Right atrium auricular region (tissue), 2 donors: ENCODE data around the gene KPNA2. TPM values are rescaled to one million over a fixed set of nuclear protein-coding genes. Genes with fewer than 3 reads are reported as not detected.
A peak's percentile ranks its signal among the peaks of the same experiment; 100 is the strongest.
"Not testable (repeated sequence)": the region's sequence is repeated elsewhere in the genome, so short reads cannot be mapped to it uniquely, and the experiment has no call there.

ENCODE experiments used
- DNase-seq: peaks from one replicate; pipeline ENCODE4 v3.0.0-alpha.2; 2019; ENCODE audit warnings: low spot score
- H3K27ac ChIP-seq, 2 donors: fragments of 200-600 bp; sonication (generic); 1 replicate in 1 of 2; 2 replicates in 1 of 2; pipeline ENCODE4 v1.5.1; 2016 to 2019
- H3K27me3 ChIP-seq, 2 donors: fragments of 200-600 bp; sonication (generic); one replicate each; pipeline versions ENCODE4 v1.5.1 to v1.6.0; 2017 to 2019
- H3K36me3 ChIP-seq: fragments of 200-600 bp; sonication (generic); one replicate; pipeline ENCODE4 v1.5.1; 2016
- H3K4me1 ChIP-seq, 2 donors: fragments of 200-600 bp; sonication (generic); one replicate each; pipeline versions ENCODE4 v1.5.1 to v1.6.0; 2017 to 2019
- H3K4me3 ChIP-seq, 2 donors: fragments of 200-600 bp; sonication (generic); 1 replicate in 1 of 2; 2 replicates in 1 of 2; pipeline ENCODE4 v1.5.1; 2017 to 2019; ENCODE audit warnings: mild to moderate bottlenecking in 1 of 2, moderate library complexity in 1 of 2
- H3K9me3 ChIP-seq, 2 donors: fragments of 200-600 bp; sonication (generic); one replicate each; pipeline ENCODE4 v1.5.1; 2019
- CTCF ChIP-seq, 2 donors: fragments of 200-600 bp; sonication (generic); IDR thresholded peaks; one replicate each; pipeline ENCODE4 v1.5.1; 2019; ENCODE audit warnings: antibody characterized with exemption in 2 of 2
- total RNA-seq, 2 donors: library from RNA; depleted of rRNA; stranded (reverse); fragments of >200 nt; gene quantifications; one replicate each; pipeline ENCODE4 v1.1.0, GENCODE V29; 2016

Gene KPNA2
- total RNA-seq, 2 donors from 2014 or later = 17.9 to 19.2 TPM

- Histone ChIP-seq H3K27ac (no peak overlapping the region), H3K36me3 (peaks cover 46% of the 10 kb centered on the region), H3K4me1 (peaks cover 0 to 16% of the 10 kb centered on the region in 2 donors), H3K4me3 (no peak overlapping the region), H3K9me3 (no peaks in the 10 kb centered on the region), H3K27me3 (no peaks in the 10 kb centered on the region)
- DNase-seq = no peak
- no peak for TF ChIP-seq CTCF (IDR thresholded peaks at IDR 0.05)
Observed at GRCh38 chr17:68047153-68047846, 11.8 kb downstream of the KPNA2 start.

DNA sequence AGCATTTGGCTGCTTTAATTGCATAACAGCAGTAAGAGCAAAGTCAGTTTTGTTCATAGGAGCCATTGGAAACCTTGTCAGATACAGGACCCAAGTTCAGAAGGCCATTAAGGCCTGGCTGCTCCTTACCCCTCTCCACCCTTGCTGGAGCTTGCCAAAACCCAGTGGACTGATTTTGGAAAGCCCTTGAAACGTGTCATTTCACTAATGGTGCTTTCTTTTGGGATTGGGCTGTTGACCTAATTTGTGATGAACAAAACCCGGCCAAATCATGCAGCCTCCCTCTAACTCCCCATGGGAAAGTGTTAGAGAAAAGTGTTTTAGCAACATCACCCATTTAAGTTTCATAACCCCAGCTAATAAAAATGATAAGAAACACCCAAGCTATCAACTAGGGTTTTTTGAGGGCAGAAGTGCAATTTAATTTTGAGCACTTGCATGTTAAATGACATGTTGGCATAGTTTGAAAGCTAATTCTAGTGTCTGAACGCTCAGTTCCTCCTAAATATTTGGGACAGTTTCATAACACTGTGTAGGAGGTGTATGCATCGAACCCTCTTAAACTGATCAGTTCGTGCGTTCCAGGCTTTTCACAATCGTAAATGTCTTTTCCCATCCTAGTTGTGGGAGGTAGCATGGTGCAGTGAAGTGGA is 12.5 kb downstream of the KPNA2 start:
- Histone ChIP-seq H3K27ac (peak overlapping the region in 1 of 2 donors; percentile 9), H3K4me1 (peaks cover 0 to 16% of the 10 kb centered on the region in 2 donors), H3K36me3 (peaks cover 41% of the 10 kb centered on the region)
- DNase-seq, H3K9me3 ChIP-seq, H3K4me3 ChIP-seq, H3K27me3 ChIP-seq: not testable (repeated sequence)

- Histone ChIP-seq H3K36me3 (peaks cover 31% of the 10 kb centered on the region), H3K9me3 (no peaks in the 10 kb centered on the region), H3K4me1 (peaks cover 0 to 18% of the 10 kb centered on the region in 2 donors), H3K27me3 (no peaks in the 10 kb centered on the region), H3K4me3 (no peak overlapping the region), H3K27ac (no peak overlapping the region)
- TF ChIP-seq CTCF (IDR thresholded peaks at IDR 0.05) = no peak
- no peak for DNase-seq
Observed at GRCh38 chr17:68048996-68049395, 13.5 kb downstream of the KPNA2 start.

- Histone ChIP-seq H3K4me1 (peaks cover 0 to 22% of the 10 kb centered on the region in 2 donors), H3K36me3 (peaks cover 22% of the 10 kb centered on the region)
- H3K27ac ChIP-seq, H3K4me3 ChIP-seq, DNase-seq, H3K27me3 ChIP-seq, H3K9me3 ChIP-seq: not testable (repeated sequence)
Observed at GRCh38 chr17:68049812-68050437, 14.4 kb downstream of the KPNA2 start.

DNA sequence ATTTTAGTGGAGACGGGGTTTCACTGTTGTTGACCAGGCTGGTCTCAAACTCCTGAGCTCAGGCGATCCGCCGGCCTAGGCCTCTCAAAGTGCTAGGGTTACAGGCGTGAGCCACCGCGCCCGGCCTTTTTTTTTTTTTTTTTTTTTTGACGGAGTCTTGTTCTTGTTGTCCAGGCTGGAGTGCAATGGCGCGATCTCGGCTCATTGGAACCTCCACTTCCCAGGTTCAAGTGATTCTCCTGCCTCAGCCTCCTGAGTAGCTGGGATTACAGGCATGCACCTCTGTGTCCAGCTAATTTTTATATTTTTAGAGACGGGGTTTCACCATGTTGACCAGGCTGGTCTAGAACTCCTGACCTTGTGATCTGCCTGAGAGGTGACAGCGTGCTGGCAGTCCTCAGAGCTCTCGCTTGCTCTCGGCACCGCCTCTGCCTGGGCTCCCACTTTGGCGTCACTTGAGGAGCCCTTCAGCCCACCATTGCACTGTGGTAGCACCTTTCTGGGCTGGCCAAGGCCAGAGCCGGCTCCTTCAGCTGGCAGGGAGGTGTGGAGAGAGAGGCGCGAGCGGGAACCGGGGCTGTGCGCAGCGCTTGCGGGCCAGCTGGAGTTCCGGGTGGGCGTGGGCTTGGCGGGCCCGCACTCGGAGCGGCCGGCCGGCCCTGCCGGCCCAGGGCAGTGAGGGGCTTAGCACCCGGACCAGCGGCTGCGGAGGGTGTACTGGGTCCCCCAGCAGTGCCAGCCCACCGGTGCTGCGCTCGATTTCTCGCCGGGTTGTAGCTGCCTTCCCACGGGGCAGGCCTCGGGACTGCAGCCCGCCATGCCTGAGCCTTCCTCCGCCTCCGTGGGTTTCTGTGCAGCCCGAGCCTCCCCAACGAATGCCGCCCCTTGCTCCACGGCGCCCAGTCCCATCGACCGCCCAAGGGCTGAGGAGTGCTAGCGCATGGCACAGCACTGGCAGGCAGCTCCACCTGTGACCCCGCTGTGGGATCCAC is 16.1 kb downstream of the KPNA2 start:
- not testable (repeated sequence) for H3K36me3 ChIP-seq, H3K4me3 ChIP-seq, H3K27ac ChIP-seq, DNase-seq, H3K27me3 ChIP-seq, H3K9me3 ChIP-seq
- H3K4me1 ChIP-seq = peaks cover 0 to 22% of the 10 kb centered on the region in 2 donors

DNA sequence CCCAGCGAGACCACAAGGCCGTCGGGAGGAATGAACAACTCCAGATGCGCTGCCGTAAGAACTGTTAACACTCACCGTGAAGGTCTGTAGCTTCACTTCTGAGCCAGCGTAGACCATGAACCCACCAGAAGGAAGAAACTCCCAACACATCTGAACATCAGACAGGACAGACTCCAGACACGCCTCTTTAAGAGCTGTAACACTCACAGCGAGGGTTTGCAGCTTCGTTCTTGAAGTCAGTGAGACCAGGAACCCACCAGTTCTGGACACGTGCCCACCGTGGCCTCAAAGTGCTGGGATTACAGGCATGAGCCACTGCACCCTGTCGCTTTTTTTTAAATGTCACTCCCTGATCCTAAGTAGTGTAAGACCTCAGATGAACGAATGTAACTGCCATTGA is 17.3 kb downstream of the KPNA2 start:
- Histone ChIP-seq H3K27me3 (no peaks in the 10 kb centered on the region), H3K4me3 (no peak overlapping the region), H3K36me3 (no peaks in the 10 kb centered on the region), H3K27ac (peak overlapping the region; percentile 70 to 82), H3K9me3 (no peaks in the 10 kb centered on the region), H3K4me1 (peaks cover 0 to 12% of the 10 kb centered on the region in 2 donors)
- no peak for DNase-seq
- TF ChIP-seq CTCF (IDR thresholded peaks at IDR 0.05) = no peak
